ENCODE measurements around the gene HLA-DMA.

DNA sequence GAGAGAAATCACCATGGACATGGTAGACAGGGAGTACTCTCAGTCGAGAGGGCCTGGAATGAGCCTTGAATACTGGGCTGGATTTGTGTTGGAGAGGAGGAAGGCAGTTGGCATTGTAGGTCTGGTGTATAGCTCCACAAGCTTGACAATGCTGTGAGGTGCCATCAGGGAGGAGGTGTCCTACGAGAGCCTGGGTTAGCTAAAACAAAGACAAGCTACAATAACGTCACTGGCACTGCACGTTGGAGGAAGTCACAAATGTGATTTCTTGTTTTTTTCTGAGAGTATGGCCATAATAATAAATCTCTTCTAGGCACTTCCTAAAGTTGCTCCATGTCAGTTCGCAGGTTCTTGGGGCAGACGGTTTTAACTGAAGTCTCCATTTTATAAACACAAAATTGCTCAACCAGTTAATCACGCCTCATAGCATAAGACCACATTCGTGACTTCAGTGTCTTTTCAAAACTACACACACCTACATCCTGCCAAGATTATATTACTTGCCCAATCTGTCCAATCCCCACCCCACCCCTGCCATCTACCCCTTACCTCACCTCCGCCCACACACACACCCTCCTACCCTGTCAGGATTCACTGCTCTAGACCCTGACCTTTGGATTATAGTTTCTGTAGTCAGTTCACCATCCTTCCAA lies 7.7 kb downstream of the HLA-DMA start:
- TF ChIP-seq, protein P1, sequence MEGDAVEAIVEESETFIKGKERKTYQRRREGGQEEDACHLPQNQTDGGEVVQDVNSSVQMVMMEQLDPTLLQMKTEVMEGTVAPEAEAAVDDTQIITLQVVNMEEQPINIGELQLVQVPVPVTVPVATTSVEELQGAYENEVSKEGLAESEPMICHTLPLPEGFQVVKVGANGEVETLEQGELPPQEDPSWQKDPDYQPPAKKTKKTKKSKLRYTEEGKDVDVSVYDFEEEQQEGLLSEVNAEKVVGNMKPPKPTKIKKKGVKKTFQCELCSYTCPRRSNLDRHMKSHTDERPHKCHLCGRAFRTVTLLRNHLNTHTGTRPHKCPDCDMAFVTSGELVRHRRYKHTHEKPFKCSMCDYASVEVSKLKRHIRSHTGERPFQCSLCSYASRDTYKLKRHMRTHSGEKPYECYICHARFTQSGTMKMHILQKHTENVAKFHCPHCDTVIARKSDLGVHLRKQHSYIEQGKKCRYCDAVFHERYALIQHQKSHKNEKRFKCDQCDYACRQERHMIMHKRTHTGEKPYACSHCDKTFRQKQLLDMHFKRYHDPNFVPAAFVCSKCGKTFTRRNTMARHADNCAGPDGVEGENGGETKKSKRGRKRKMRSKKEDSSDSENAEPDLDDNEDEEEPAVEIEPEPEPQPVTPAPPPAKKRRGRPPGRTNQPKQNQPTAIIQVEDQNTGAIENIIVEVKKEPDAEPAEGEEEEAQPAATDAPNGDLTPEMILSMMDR (IDR thresholded peaks at IDR 0.05) = no peak
- no peak for TF ChIP-seq ZFX (IDR thresholded peaks at IDR 0.05; ENCODE audit: borderline replicate concordance)

All from 22Rv1 (cell line).